Liver (tissue), 3 donors: ENCODE measurements around the gene CRISPLD2.

Source experiments
- CTCF ChIP-seq: fragments of 150-350 bp; IDR thresholded peaks from 2 replicates; pipeline ENCODE4 v1.5.1; 2017; ENCODE audit warnings: improper control_type of control experiment, low read depth, low read length; ENCODE audit not compliant: missing input control
- EGR1 ChIP-seq, 2 donors: IDR thresholded peaks; 2 replicates each; pipeline ENCODE4 v1.6.1; 2016 to 2018; ENCODE audit warnings: antibody characterized with exemption in 2 of 2, low read depth in 2 of 2
- HNF4A ChIP-seq, 2 donors: conservative IDR thresholded peaks; 2 replicates each; pipeline ENCODE4 v1.6.1; 2016; ENCODE audit warnings: antibody characterized with exemption in 2 of 2, mild to moderate bottlenecking in 2 of 2
- HNF4G ChIP-seq: IDR thresholded peaks from 2 replicates; pipeline ENCODE4 v1.6.1; 2016; ENCODE audit warnings: antibody characterized with exemption
- JUND ChIP-seq, 2 donors: IDR thresholded peaks; 2 replicates each; pipeline ENCODE4 v1.6.1; 2016; ENCODE audit warnings: antibody characterized with exemption in 2 of 2
- RAD21 ChIP-seq, 2 donors: IDR thresholded peaks; 2 replicates each; pipeline ENCODE4 v1.6.1; 2016; ENCODE audit warnings: antibody characterized with exemption in 2 of 2, mild to moderate bottlenecking in 2 of 2
- SP1 ChIP-seq: IDR thresholded peaks from 2 replicates; pipeline ENCODE4 v1.6.1; 2018; ENCODE audit warnings: antibody characterized with exemption, mild to moderate bottlenecking
- YY1 ChIP-seq: IDR thresholded peaks from 2 replicates; pipeline ENCODE4 v1.6.1; 2016; ENCODE audit warnings: antibody characterized with exemption, mild to moderate bottlenecking
- ZBTB33 ChIP-seq: IDR thresholded peaks from 2 replicates; pipeline ENCODE4 v1.6.1; 2016; ENCODE audit warnings: antibody characterized with exemption
- TF ChIP-seq, protein P1 (sequence below): IDR thresholded peaks from 2 replicates; pipeline ENCODE4 v1.6.1; 2016; ENCODE audit warnings: antibody characterized with exemption
- TF ChIP-seq, protein P2 (sequence below): IDR thresholded peaks from 2 replicates; pipeline ENCODE4 v1.6.1; 2016; ENCODE audit warnings: antibody characterized with exemption
- TF ChIP-seq, protein P3 (sequence below): IDR thresholded peaks from 2 replicates; pipeline ENCODE4 v1.6.1; 2016; ENCODE audit warnings: antibody characterized with exemption, mild to moderate bottlenecking
- donor health status: healthy.
- donor health status: healthy.

DNA sequence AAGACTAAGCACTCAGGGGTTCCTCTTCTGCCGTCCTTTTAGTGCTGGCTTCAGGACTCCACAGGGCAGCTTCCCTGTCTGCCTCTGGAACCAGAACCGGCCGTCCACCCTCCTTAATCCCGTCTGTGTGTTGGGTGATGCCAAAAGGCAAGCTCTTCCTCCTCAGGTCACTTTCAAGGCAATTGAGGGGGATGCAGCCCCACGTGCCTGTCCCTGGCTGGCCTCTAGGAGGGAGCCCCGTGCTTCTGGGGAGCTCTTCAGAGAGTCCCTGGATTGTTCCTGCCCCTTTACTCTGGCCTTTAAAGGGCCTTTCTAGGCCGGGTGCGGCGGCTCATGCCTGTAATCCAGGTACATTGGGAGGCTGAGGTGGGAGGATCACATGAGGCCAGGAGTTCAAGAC lies 77.1 kb downstream of the CRISPLD2 start:
- TF ChIP-seq JUND (IDR thresholded peaks at IDR 0.05) (no peak), ZBTB33 (no peak), CTCF (no peak), RAD21 (IDR thresholded peaks at IDR 0.05) (no peak), EGR1 (IDR thresholded peaks at IDR 0.05; ENCODE audit: low read depth in 2 of 2) (no peak), SP1 (no peak), YY1 (no peak), HNF4G (no peak), HNF4A (conservative IDR thresholded peaks at IDR 0.05) (no peak)
- TF ChIP-seq, protein P1, sequence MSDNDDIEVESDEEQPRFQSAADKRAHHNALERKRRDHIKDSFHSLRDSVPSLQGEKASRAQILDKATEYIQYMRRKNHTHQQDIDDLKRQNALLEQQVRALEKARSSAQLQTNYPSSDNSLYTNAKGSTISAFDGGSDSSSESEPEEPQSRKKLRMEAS = no peak
- TF ChIP-seq, protein P2, sequence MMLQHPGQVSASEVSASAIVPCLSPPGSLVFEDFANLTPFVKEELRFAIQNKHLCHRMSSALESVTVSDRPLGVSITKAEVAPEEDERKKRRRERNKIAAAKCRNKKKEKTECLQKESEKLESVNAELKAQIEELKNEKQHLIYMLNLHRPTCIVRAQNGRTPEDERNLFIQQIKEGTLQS = no peak
- TF ChIP-seq, protein P3, sequence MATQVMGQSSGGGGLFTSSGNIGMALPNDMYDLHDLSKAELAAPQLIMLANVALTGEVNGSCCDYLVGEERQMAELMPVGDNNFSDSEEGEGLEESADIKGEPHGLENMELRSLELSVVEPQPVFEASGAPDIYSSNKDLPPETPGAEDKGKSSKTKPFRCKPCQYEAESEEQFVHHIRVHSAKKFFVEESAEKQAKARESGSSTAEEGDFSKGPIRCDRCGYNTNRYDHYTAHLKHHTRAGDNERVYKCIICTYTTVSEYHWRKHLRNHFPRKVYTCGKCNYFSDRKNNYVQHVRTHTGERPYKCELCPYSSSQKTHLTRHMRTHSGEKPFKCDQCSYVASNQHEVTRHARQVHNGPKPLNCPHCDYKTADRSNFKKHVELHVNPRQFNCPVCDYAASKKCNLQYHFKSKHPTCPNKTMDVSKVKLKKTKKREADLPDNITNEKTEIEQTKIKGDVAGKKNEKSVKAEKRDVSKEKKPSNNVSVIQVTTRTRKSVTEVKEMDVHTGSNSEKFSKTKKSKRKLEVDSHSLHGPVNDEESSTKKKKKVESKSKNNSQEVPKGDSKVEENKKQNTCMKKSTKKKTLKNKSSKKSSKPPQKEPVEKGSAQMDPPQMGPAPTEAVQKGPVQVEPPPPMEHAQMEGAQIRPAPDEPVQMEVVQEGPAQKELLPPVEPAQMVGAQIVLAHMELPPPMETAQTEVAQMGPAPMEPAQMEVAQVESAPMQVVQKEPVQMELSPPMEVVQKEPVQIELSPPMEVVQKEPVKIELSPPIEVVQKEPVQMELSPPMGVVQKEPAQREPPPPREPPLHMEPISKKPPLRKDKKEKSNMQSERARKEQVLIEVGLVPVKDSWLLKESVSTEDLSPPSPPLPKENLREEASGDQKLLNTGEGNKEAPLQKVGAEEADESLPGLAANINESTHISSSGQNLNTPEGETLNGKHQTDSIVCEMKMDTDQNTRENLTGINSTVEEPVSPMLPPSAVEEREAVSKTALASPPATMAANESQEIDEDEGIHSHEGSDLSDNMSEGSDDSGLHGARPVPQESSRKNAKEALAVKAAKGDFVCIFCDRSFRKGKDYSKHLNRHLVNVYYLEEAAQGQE = no peak
